MCF 10A (cell line): ENCODE results near the gene RTN4RL2. TPM values are rescaled to one million over a fixed set of nuclear protein-coding genes. Genes with fewer than 3 reads are reported as not detected.

ENCODE experiments used
- BruUV-seq: library from RNA; stranded (reverse); fragments of 400-500 nt; replicated peaks from 2 replicates; lab custom pipeline; 2021; lab: Mats Ljungman, UMichigan
- CTCF ChIA-PET: fragments of 300-600 bp; sonication (Branson Sonifier 250); formaldehyde crosslinking; extraction: SDS; loops from one replicate; lab custom pipeline; 2021; ENCODE audit warnings: antibody characterized with exemption, inconsistent platforms; lab: Yijun Ruan, JAX
- POLR2A ChIA-PET: fragments of 300-600, 350-650 bp; sonication (Branson Sonifier 250); formaldehyde crosslinking; extraction: SDS; loops from one replicate; lab custom pipeline; 2020; ENCODE audit warnings: antibody characterized with exemption, inconsistent platforms; lab: Yijun Ruan, JAX
- DNase-seq: peaks from one replicate; pipeline ENCODE4 v3.0.0-alpha.2; 2018; ENCODE audit not compliant: unreplicated experiment
- H3K27ac Mint-ChIP-seq: one replicate; pipeline ENCODE4 v1.8.0; 2022; ENCODE audit warnings: mild to moderate bottlenecking, low read depth, mixed read lengths; ENCODE audit not compliant: unreplicated experiment
- H3K27me3 Mint-ChIP-seq: one replicate; pipeline ENCODE4 v1.8.0; 2022; ENCODE audit warnings: mixed read lengths; ENCODE audit not compliant: insufficient read depth, unreplicated experiment
- H3K36me3 Mint-ChIP-seq: one replicate; pipeline ENCODE4 v1.8.0; 2022; ENCODE audit warnings: mild to moderate bottlenecking, moderate library complexity, mixed read lengths; ENCODE audit not compliant: insufficient read depth, unreplicated experiment
- H3K4me1 Mint-ChIP-seq: one replicate; pipeline ENCODE4 v1.8.0; 2022; ENCODE audit warnings: mixed read lengths; ENCODE audit not compliant: insufficient read depth, unreplicated experiment
- H3K4me3 Mint-ChIP-seq: one replicate; pipeline ENCODE4 v1.8.0; 2022; ENCODE audit warnings: mild to moderate bottlenecking, moderate library complexity, mixed read lengths; ENCODE audit not compliant: unreplicated experiment
- H3K9me3 Mint-ChIP-seq: one replicate; pipeline ENCODE4 v1.8.0; 2022; ENCODE audit warnings: mixed read lengths; ENCODE audit not compliant: unreplicated experiment
- CTCF ChIP-seq: fragments of 200-600 bp; IDR thresholded peaks from one replicate; pipeline ENCODE4 v1.8.0; 2022; ENCODE audit warnings: antibody characterized with exemption, mild to moderate bottlenecking; ENCODE audit not compliant: unreplicated experiment
- intact Hi-C: fragments of 100-400 bp; cut with micrococcal nuclease; formaldehyde crosslinking; loops from 2 replicates; pipeline ENCODE4 v1.14.1; 2022
- total RNA-seq: library from RNA; stranded (reverse); gene quantifications from 2 replicates; pipeline ENCODE4 v1.2.3, GENCODE V29; 2022

RTN4RL2 gene
- total RNA-seq, 1 experiment from 2014 or later, result 2.0 TPM

- Mint-ChIP-seq H3K4me3 (peak overlapping the region; percentile 70), H3K4me1 (peaks cover 27% of the 10 kb centered on the region), H3K27ac (no peak overlapping the region), H3K27me3 (peaks cover 22% of the 10 kb centered on the region), H3K9me3 (no peaks in the 10 kb centered on the region), H3K36me3 (no peaks in the 10 kb centered on the region)
- ChIA-PET POLR2A (interaction anchor here (0.8 to 1.5 kb wide), 6 partner anchors 24 to 87 kb away, joined by 3 to 8 read pairs (median 5); partner anchors contain the start of gene SLC43A1), CTCF (interaction anchor here (0.6 to 11.2 kb wide), 64 partner anchors 8 to 1053 kb away, joined by 3 to 254 read pairs (median 5); partner anchors contain the start of genes CLP1, SLC43A1, SLC43A3 and SMTNL1)
- BruUV-seq, result no TSS peak
- DNase-seq, result peak; percentile 38
- intact Hi-C loops, result loop anchor here (1.0 to 10.0 kb wide), 2 partner anchors 186 to 346 kb away; no protein-coding TSS in a partner anchor
- peak; percentile 92 for TF ChIP-seq CTCF
Measured at GRCh38 chr11:57458410-57459163, 1.7 kb upstream of the RTN4RL2 start.

- Mint-ChIP-seq H3K9me3 (no peaks in the 10 kb centered on the region), H3K27me3 (peaks cover 22% of the 10 kb centered on the region), H3K4me1 (peaks cover 27% of the 10 kb centered on the region), H3K36me3 (no peaks in the 10 kb centered on the region), H3K4me3 (peak overlapping the region; percentile 72), H3K27ac (peak overlapping the region; percentile 25)
- DNase-seq, result no peak
- no peak for TF ChIP-seq CTCF
- ChIA-PET POLR2A (interaction anchor here (0.7 to 1.4 kb wide), 5 partner anchors 19 to 69 kb away, joined by 3 to 5 read pairs (median 3); partner anchors contain the start of gene SLC43A1), CTCF (interaction anchor here (0.5 to 11.2 kb wide), 43 partner anchors 9 to 753 kb away, joined by 3 to 254 read pairs (median 5); partner anchors contain the start of genes SLC43A1, SMTNL1 and TIMM10)
- intact Hi-C loops, result loop anchor here (10.0 kb wide), 1 partner anchor 345 kb away; no protein-coding TSS in a partner anchor
- BruUV-seq, result no TSS peak
Measured at GRCh38 chr11:57459164-57460021, 935 bp upstream of the RTN4RL2 start.

DNA sequence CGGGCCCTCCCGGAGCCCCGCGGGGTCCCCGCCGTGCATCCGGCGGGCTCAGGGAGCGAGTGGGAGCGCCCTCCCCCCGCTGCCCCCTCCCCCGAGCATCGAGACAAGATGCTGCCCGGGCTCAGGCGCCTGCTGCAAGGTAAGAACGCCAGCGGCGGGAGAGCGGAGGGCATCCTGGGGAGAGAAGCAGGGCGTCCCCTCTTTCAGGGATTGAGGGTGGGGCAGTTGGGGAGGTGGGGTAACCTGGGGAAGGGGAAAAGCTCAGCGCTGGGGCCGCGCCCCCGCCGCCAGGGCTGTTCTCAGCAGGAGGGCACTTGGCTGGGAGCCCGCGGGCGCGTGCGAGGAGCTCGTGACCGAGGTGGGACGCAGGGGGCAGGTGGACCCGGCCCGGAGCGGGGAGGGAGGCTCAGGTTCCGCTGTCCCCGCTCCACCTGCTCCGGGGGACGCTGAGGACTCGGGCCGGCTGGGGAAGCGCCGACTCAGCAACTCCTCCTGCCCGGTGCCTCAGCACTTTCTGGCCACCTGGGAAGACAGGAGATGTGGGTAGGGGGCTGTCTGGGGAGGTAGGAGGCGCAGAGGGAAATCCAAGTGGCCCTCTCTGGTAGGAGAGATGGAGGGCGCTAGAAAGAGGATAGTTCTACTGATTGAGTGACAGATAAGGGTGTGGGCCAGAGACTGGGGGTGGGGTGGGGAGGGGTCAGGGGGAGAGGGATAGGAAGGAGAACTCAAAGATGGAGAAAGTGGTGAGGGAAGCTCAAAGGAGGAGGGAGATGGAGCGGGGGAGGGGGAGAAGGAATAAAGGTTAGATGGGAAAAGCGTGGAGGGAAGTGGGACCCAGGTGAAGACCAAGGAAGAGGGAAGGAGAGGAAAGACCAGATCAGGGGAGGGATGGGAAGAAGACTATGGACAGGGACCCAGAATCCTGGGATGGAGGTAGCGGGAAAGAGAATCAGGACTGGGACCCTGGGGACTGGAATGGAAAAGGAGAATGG lies 726 bp downstream of the RTN4RL2 start:
- ChIA-PET POLR2A (interaction anchor here (1.4 kb wide), 1 partner anchor 54 kb away, joined by 4 read pairs; the partner anchor contains the start of gene SLC43A1), CTCF (interaction anchor here (0.6 to 11.2 kb wide), 10 partner anchors 14 to 180 kb away, joined by 3 to 254 read pairs (median 4); partner anchors contain the start of gene TIMM10)
- no TSS peak for BruUV-seq
- no peaks in the 10 kb centered on the region for H3K9me3 Mint-ChIP-seq
- intact Hi-C loops, result no loop called here
- H3K27me3 Mint-ChIP-seq, result peaks cover 22% of the 10 kb centered on the region
- no peak for TF ChIP-seq CTCF
- H3K36me3 Mint-ChIP-seq, result no peaks in the 10 kb centered on the region
- DNase-seq, result no peak
- peak overlapping the region; percentile 25 for H3K27ac Mint-ChIP-seq
- H3K4me1 Mint-ChIP-seq, result peaks cover 27% of the 10 kb centered on the region
- peak overlapping the region; percentile 72 for H3K4me3 Mint-ChIP-seq
